Chondrocyte (in vitro differentiated cells): ENCODE measurements around the gene GNGT1. TPM values are rescaled to one million over a fixed set of nuclear protein-coding genes. Genes with fewer than 3 reads are reported as not detected.

Experiments
- DNase-seq: peaks from one replicate; pipeline ENCODE4 v3.0.0; 2021; ENCODE audit warnings: mixed read lengths, low spot score
- H3K27ac Mint-ChIP-seq: one replicate; pipeline ENCODE4 v1.8.0; 2021; ENCODE audit warnings: mild to moderate bottlenecking, moderate library complexity, mixed read lengths; ENCODE audit not compliant: unreplicated experiment
- H3K27me3 Mint-ChIP-seq: 2 replicates; pipeline ENCODE4 v1.8.0; 2021; ENCODE audit warnings: low read depth, mixed read lengths
- H3K36me3 Mint-ChIP-seq: 2 replicates; pipeline ENCODE4 v1.8.0; 2021; ENCODE audit warnings: low read depth, mixed read lengths
- H3K4me1 Mint-ChIP-seq: 2 replicates; pipeline ENCODE4 v1.8.0; 2021; ENCODE audit warnings: low read depth, mild to moderate bottlenecking, mixed read lengths
- H3K4me3 Mint-ChIP-seq: one replicate; pipeline ENCODE4 v1.8.0; 2021; ENCODE audit warnings: mild to moderate bottlenecking, moderate library complexity, mixed read lengths; ENCODE audit not compliant: unreplicated experiment
- H3K9me3 Mint-ChIP-seq: 2 replicates; pipeline ENCODE4 v1.8.0; 2021; ENCODE audit warnings: low read depth, mixed read lengths
- CTCF ChIP-seq: fragments of 200-600 bp; sonication (generic); IDR thresholded peaks from 2 replicates; pipeline ENCODE4 v1.5.0; 2021; ENCODE audit warnings: antibody characterized with exemption, mild to moderate bottlenecking, moderate library complexity
- total RNA-seq: library from RNA; stranded (reverse); gene quantifications from 3 replicates; pipeline ENCODE4 v1.2.1, GENCODE V29; 2021

GNGT1 gene
- total RNA-seq, 1 donor from 2014 or later, result not detected

DNA sequence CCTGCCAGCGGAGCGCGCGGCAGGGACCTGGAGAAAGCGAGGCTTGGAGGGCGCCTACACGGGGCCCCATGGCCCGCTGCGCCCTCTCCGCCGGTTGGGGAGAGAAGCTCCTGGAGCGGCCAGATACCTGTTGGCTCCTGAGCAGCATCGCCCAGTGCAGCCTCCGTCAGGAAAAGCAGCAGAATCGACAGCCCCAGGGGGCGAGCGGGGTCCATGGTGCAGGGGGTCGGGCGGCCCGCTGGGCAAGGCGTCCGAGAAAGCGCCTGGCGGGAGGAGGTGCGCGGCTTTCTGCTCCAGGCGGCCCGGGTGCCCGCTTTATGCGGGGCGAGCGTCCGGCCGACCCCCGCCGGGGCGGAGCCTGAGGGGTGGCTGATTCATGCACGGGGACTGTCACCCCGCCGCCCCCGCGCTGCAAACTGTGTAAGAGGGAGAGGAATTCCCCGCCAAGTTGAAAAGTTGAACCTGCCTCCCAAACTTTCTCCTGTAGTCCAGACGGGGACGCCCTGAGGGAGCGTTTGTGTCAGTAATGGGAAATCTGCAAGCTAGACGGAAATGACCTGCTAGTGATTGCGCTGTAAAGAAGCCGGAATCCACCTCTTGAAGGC is 15.8 kb upstream of the GNGT1 start, which contains the start of gene TFPI2:
TSS of gene TFPI2 (minus strand) at position 290 of the 605 bp plus-strand sequence. CDS start at position 215, 75 bp downstream.
- peak; percentile 41 for TF ChIP-seq CTCF
- no peak for DNase-seq
- Mint-ChIP-seq H3K36me3 (no peaks in the 10 kb centered on the region), H3K4me1 (peaks cover 11% of the 10 kb centered on the region), H3K27me3 (no peaks in the 10 kb centered on the region), H3K27ac (peak within 1 kb of the TSS; percentile 29), H3K4me3 (peak within 1 kb of the TSS; percentile 96), H3K9me3 (no peaks in the 10 kb centered on the region)

GRCh38 chr7:93894426-93894825 is 11.9 kb upstream of the GNGT1 start:
- TF ChIP-seq CTCF, result no peak
- Mint-ChIP-seq H3K9me3 (no peaks in the 10 kb centered on the region), H3K27ac (no peak overlapping the region), H3K4me1 (peaks cover 11% of the 10 kb centered on the region), H3K27me3 (no peaks in the 10 kb centered on the region), H3K36me3 (no peaks in the 10 kb centered on the region), H3K4me3 (no peak overlapping the region)
- no peak for DNase-seq

DNA sequence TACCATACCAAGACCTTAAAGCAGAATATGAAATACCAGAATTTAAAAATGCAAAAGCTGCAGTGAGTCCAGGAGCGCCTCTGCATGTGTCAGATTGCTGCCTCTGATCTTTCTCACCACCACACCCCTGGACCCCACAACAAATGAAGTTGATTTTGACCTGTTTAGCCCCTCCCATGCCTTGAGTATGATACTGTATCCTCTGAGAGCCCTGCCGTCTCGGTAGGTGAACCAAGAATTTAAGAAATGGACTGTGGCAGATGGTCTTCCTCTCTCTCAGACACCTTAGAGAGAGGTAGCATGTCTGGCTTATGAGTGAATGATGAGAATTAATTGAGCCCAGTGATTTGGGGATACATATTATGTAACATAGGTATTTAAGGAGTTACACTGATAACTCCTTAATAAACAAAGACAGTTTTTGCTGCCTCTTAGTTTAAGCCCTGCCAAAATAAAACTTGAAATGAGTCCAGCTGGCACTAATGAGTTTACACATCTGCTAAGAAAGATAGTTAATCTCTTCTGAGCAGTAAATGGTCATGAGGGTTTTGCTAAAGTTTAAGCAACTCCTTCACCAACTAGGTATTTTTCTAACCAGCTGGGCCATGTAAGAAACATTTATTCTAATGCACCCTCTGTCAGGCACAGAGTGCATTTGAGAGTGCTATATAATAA is 11.3 kb upstream of the GNGT1 start:
- H3K9me3 Mint-ChIP-seq, result no peaks in the 10 kb centered on the region
- DNase-seq, result no peak
- H3K4me1 Mint-ChIP-seq, result peaks cover 5% of the 10 kb centered on the region
- H3K27me3 Mint-ChIP-seq, result no peaks in the 10 kb centered on the region
- TF ChIP-seq CTCF, result no peak
- H3K36me3 Mint-ChIP-seq, result no peaks in the 10 kb centered on the region
- no peak overlapping the region for H3K27ac Mint-ChIP-seq
- H3K4me3 Mint-ChIP-seq, result no peak overlapping the region

DNA sequence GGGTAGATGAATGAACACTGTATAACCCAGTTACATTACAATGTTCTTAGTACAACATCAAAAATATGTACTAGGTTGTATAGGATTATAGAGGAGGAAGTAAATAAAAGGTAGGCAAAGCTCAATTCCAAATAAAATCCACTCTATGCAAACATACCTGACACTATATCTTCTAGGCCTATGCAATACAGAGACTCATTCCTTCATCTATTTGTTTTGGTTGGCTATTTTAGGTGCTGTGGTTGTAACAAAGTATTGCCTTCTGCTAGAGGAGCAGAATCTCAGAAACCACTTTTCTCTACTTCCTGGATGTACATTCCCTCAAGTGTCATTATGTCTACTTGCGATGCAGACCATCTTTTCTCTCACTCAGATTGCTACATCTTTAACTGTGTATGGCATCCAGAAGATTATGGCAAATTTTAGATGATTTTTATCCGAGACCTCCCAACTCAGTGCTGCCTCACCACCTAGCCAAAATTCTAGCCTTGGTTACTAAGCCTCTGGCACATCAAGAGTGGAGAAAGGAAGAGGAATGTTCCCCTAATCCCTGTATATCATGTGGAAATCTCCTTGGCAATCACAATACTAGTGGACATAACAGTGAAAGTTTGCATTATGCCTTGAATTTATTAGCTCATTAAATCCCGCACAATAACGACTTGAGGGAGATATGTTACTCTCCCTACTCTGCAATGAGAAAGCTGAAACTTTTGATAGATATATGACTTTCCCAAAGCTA is 10.3 kb upstream of the GNGT1 start:
- no peak overlapping the region for H3K27ac Mint-ChIP-seq
- H3K4me1 Mint-ChIP-seq, result no peaks in the 10 kb centered on the region
- H3K4me3 Mint-ChIP-seq, result no peak overlapping the region
- no peak for TF ChIP-seq CTCF
- no peaks in the 10 kb centered on the region for H3K27me3 Mint-ChIP-seq
- no peak for DNase-seq
- H3K9me3 Mint-ChIP-seq, result no peaks in the 10 kb centered on the region
- H3K36me3 Mint-ChIP-seq, result no peaks in the 10 kb centered on the region

GRCh38 chr7:93897680-93898079 is 8.7 kb upstream of the GNGT1 start:
- Mint-ChIP-seq H3K27ac (no peak overlapping the region), H3K4me3 (no peak overlapping the region), H3K4me1 (no peaks in the 10 kb centered on the region), H3K9me3 (no peaks in the 10 kb centered on the region), H3K27me3 (no peaks in the 10 kb centered on the region), H3K36me3 (no peaks in the 10 kb centered on the region)
- no peak for TF ChIP-seq CTCF
- DNase-seq, result no peak
